ENCODE data around the gene DENND2C. TPM values are rescaled to one million over a fixed set of nuclear protein-coding genes. Genes with fewer than 3 reads are reported as not detected.

DENND2C gene
- total RNA-seq, 2 experiments from 2014 or later = 0.47 to 0.93 TPM

DNA sequence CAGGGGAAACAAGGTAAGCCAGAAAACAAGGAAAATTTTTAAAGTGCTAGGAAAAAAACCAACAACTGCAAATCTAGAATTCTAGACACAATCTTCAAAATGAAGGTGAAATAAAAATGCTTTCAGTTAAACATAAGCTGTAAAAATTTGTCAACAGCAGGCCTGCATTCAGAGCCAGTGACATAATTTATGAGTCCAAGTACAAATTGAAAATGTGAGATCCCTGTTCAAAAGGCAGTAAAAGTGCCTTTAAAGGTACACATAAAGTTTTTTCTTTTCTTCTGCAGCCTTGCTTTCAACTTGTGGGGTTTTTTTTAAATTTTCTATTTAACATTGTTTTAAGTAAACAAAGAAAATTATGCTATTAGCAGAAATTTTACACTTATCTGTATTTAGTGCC is 37.4 kb downstream of the DENND2C start:
- no peak overlapping the region for H3K4me3 ChIP-seq (ENCODE audit: low read depth, low read length, poor library complexity, severe bottlenecking)
- TF ChIP-seq EZH2phosphoT487 (IDR thresholded peaks at IDR 0.05; ENCODE audit: borderline replicate concordance, low read depth, low read length) = no peak
- TF ChIP-seq, protein P1, sequence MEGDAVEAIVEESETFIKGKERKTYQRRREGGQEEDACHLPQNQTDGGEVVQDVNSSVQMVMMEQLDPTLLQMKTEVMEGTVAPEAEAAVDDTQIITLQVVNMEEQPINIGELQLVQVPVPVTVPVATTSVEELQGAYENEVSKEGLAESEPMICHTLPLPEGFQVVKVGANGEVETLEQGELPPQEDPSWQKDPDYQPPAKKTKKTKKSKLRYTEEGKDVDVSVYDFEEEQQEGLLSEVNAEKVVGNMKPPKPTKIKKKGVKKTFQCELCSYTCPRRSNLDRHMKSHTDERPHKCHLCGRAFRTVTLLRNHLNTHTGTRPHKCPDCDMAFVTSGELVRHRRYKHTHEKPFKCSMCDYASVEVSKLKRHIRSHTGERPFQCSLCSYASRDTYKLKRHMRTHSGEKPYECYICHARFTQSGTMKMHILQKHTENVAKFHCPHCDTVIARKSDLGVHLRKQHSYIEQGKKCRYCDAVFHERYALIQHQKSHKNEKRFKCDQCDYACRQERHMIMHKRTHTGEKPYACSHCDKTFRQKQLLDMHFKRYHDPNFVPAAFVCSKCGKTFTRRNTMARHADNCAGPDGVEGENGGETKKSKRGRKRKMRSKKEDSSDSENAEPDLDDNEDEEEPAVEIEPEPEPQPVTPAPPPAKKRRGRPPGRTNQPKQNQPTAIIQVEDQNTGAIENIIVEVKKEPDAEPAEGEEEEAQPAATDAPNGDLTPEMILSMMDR (conservative IDR thresholded peaks at IDR 0.05; ENCODE audit: low read length) = no peak
- ChIA-PET CTCF (ENCODE audit: unreplicated experiment) (no interaction called here), POLR2A (interaction anchor here (0.6 kb wide), 1 partner anchor 12 kb away, joined by 3 read pairs; no protein-coding TSS in a partner anchor)
- H3K36me3 ChIP-seq (ENCODE audit: insufficient read depth, low read length) = no peaks in the 10 kb centered on the region
- no TSS peak for BruUV-seq (replicated peaks)
- H3K9me2 ChIP-seq (ENCODE audit: insufficient read depth, low read length) = no peaks in the 10 kb centered on the region
- intact Hi-C loops (cut with micrococcal nuclease; ENCODE audit: unreplicated experiment) = no loop called here
- H3K4me2 ChIP-seq (ENCODE audit: low read length) = no peak overlapping the region
- H4K20me1 ChIP-seq (ENCODE audit: insufficient read depth, low read length) = no peaks in the 10 kb centered on the region
- no peak overlapping the region for H3K27ac ChIP-seq (ENCODE audit: low read depth, low read length, poor library complexity, severe bottlenecking)
- DNase-seq (ENCODE audit: low spot score) = no peak
- no peaks in the 10 kb centered on the region for H3K4me1 ChIP-seq (ENCODE audit: insufficient read depth, low read length, poor library complexity, severe bottlenecking)
- H3K79me2 ChIP-seq (ENCODE audit: insufficient read depth, low read depth, low read length) = no peaks in the 10 kb centered on the region
- no peak overlapping the region for H2AFZ ChIP-seq (ENCODE audit: low read length)
- H3K9me3 ChIP-seq (ENCODE audit: low read length) = no peaks in the 10 kb centered on the region

DNA sequence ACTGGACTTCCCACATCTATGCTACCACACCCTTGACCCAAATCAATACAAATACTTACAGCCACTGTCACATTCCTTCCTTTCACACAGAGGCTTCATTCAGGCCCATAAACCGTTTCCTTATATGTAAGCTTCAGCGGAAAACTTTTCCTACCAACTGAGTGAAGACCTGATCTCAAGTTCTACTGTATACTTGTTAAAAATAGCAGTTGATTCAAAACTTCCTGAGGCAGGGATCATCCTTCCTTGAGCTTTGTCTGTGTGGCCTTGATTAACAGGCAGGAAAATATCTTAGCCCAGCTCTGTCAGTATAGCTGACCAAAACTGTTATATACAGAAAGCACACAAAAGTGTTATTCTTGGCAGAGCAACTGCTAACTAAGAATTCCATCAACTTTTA is 42.7 kb downstream of the DENND2C start:
- Histone ChIP-seq H3K79me2 (ENCODE audit: insufficient read depth, low read depth, low read length) (no peaks in the 10 kb centered on the region), H3K27ac (ENCODE audit: low read depth, low read length, poor library complexity, severe bottlenecking) (no peak overlapping the region), H3K36me3 (ENCODE audit: insufficient read depth, low read length) (no peaks in the 10 kb centered on the region), H3K9me2 (ENCODE audit: insufficient read depth, low read length) (no peaks in the 10 kb centered on the region), H3K4me3 (ENCODE audit: low read depth, low read length, poor library complexity, severe bottlenecking) (no peak overlapping the region), H2AFZ (ENCODE audit: low read length) (no peak overlapping the region), H3K4me2 (ENCODE audit: low read length) (no peak overlapping the region), H3K9me3 (ENCODE audit: low read length) (no peaks in the 10 kb centered on the region), H4K20me1 (ENCODE audit: insufficient read depth, low read length) (no peaks in the 10 kb centered on the region), H3K4me1 (ENCODE audit: insufficient read depth, low read length, poor library complexity, severe bottlenecking) (no peaks in the 10 kb centered on the region)
- ChIA-PET POLR2A (interaction anchor here (0.9 kb wide), 1 partner anchor 38 kb away, joined by 4 read pairs; no protein-coding TSS in a partner anchor), CTCF (ENCODE audit: unreplicated experiment) (no interaction called here)
- BruUV-seq (replicated peaks) = no TSS peak
- no peak for DNase-seq (ENCODE audit: low spot score)
- TF ChIP-seq, protein P1 (conservative IDR thresholded peaks at IDR 0.05; ENCODE audit: low read length) = no peak
- no peak for TF ChIP-seq EZH2phosphoT487 (IDR thresholded peaks at IDR 0.05; ENCODE audit: borderline replicate concordance, low read depth, low read length)
- intact Hi-C loops (cut with micrococcal nuclease; ENCODE audit: unreplicated experiment) = no loop called here

DNA sequence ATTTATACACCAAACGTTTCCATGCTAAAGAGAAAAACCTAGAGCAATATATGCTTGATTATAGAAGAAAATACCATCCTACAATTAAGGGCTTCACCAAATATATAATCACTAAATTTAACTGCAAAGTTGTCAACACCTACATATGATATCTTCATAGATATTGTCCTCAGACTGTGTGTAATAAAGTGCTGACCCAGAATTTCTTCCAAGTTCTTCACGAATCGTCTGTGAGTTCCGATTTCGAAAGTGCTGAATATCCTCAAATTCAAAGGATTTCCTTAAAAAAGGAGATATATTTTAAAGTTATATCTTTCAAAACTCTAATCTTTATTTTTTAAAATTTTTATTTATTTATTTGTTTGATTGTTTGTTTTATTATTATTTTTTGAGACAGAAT is 46.5 kb downstream of the DENND2C start:
- H3K79me2 ChIP-seq (ENCODE audit: insufficient read depth, low read depth, low read length) = no peaks in the 10 kb centered on the region
- H2AFZ ChIP-seq (ENCODE audit: low read length) = no peak overlapping the region
- H3K4me2 ChIP-seq (ENCODE audit: low read length) = no peak overlapping the region
- ChIA-PET POLR2A (interaction anchor here (0.7 kb wide), 1 partner anchor 344 kb away, joined by 5 read pairs; no protein-coding TSS in a partner anchor), CTCF (ENCODE audit: unreplicated experiment) (no interaction called here)
- no peaks in the 10 kb centered on the region for H3K9me3 ChIP-seq (ENCODE audit: low read length)
- no peaks in the 10 kb centered on the region for H4K20me1 ChIP-seq (ENCODE audit: insufficient read depth, low read length)
- TF ChIP-seq EZH2phosphoT487 (IDR thresholded peaks at IDR 0.05; ENCODE audit: borderline replicate concordance, low read depth, low read length) = no peak
- TF ChIP-seq, protein P1 (conservative IDR thresholded peaks at IDR 0.05; ENCODE audit: low read length) = no peak
- no peaks in the 10 kb centered on the region for H3K36me3 ChIP-seq (ENCODE audit: insufficient read depth, low read length)
- intact Hi-C loops (cut with micrococcal nuclease; ENCODE audit: unreplicated experiment) = no loop called here
- no peak for DNase-seq (ENCODE audit: low spot score)
- no TSS peak for BruUV-seq (replicated peaks)
- no peaks in the 10 kb centered on the region for H3K9me2 ChIP-seq (ENCODE audit: insufficient read depth, low read length)
- H3K27ac ChIP-seq (ENCODE audit: low read depth, low read length, poor library complexity, severe bottlenecking) = no peak overlapping the region
- H3K4me1 ChIP-seq (ENCODE audit: insufficient read depth, low read length, poor library complexity, severe bottlenecking) = no peaks in the 10 kb centered on the region
- no peak overlapping the region for H3K4me3 ChIP-seq (ENCODE audit: low read depth, low read length, poor library complexity, severe bottlenecking)

All from OCI-LY7 (cell line).